Hepatocyte (in vitro differentiated cells): ENCODE data around the gene NLRP10. TPM values are rescaled to one million over a fixed set of nuclear protein-coding genes. Genes with fewer than 3 reads are reported as not detected.

Experiments used
- DNase-seq: peaks from one replicate; pipeline ENCODE4 v3.0.0-alpha.2; 2016; ENCODE audit warnings: low spot score
- H2AFZ ChIP-seq: fragments of 200-600 bp; sonication (generic); 2 replicates; pipeline ENCODE4 v1.6.0; 2016; ENCODE audit warnings: antibody characterized with exemption, mild to moderate bottlenecking
- H3K27ac ChIP-seq: fragments of 200-600 bp; sonication (generic); 2 replicates; pipeline ENCODE4 v1.5.1; 2016; ENCODE audit warnings: mild to moderate bottlenecking
- H3K27me3 ChIP-seq: fragments of 200-600 bp; sonication (generic); 2 replicates; pipeline ENCODE4 v1.6.1; 2016
- H3K36me3 ChIP-seq: fragments of 200-600 bp; sonication (generic); replicated peaks from 2 replicates; pipeline ENCODE4 v1.5.1; 2016; ENCODE audit warnings: low read depth; ENCODE audit not compliant: insufficient read depth
- H3K4me1 ChIP-seq: fragments of 200-600 bp; sonication (generic); 2 replicates; pipeline ENCODE4 v1.5.1; 2016; ENCODE audit warnings: mild to moderate bottlenecking, moderate library complexity; ENCODE audit not compliant: insufficient read depth
- H3K4me2 ChIP-seq: fragments of 200-600 bp; sonication (generic); 2 replicates; pipeline ENCODE4 v1.6.0; 2016
- H3K4me3 ChIP-seq: fragments of 200-600 bp; sonication (generic); 2 replicates; pipeline ENCODE4 v1.5.1; 2016; ENCODE audit warnings: mild to moderate bottlenecking
- H3K79me2 ChIP-seq: fragments of 200-600 bp; sonication (generic); 2 replicates; pipeline ENCODE4 v1.6.0; 2017; ENCODE audit warnings: mild to moderate bottlenecking
- H3K9me2 ChIP-seq: fragments of 200-600 bp; sonication (generic); replicated peaks from 2 replicates; pipeline ENCODE4 v1.6.0; 2017; ENCODE audit warnings: mild to moderate bottlenecking; ENCODE audit not compliant: insufficient read depth
- H3K9me3 ChIP-seq: fragments of 200-600 bp; sonication (generic); 2 replicates; pipeline ENCODE4 v1.5.1; 2016; ENCODE audit warnings: low read depth, mild to moderate bottlenecking
- H4K20me1 ChIP-seq: fragments of 200-600 bp; sonication (generic); 2 replicates; pipeline ENCODE4 v1.6.0; 2016; ENCODE audit warnings: mild to moderate bottlenecking; ENCODE audit not compliant: insufficient read depth, poor library complexity, severe bottlenecking
- CTCF ChIP-seq: fragments of 200-600 bp; sonication (generic); IDR thresholded peaks from 2 replicates; pipeline ENCODE4 v1.5.1; 2016; ENCODE audit warnings: antibody characterized with exemption, mild to moderate bottlenecking; ENCODE audit not compliant: poor library complexity
- EZH2 ChIP-seq: fragments of 200-600 bp; sonication (generic); IDR thresholded peaks from 2 replicates; pipeline ENCODE4 v1.6.1; 2016; ENCODE audit warnings: antibody characterized with exemption, mild to moderate bottlenecking, borderline replicate concordance
- EZH2phosphoT487 ChIP-seq: fragments of 200-600 bp; sonication (generic); IDR thresholded peaks from one replicate; pipeline ENCODE4 v1.6.1; 2018; ENCODE audit warnings: antibody characterized with exemption, mild to moderate bottlenecking, low read depth, moderate library complexity; ENCODE audit not compliant: unreplicated experiment, severe bottlenecking
- WGBS: methylation state at CpG from one replicate; pipeline ENCODE4 v1.1.6; 2016; ENCODE audit warnings: low lambda C conversion rate; ENCODE audit errors: missing lambda C conversion rate; 5-methylcytosine and 5-hydroxymethylcytosine counted together
- polyA plus RNA-seq: library from polyadenylated mRNA; unstranded; fragments of >200 nt; fragmentation: Nextera tagmentation; extraction: Ambion mirVana; gene quantifications from 2 replicates; pipeline ENCODE4 v1.2.1, GENCODE V29; 2016
- total RNA-seq: library from RNA; depleted of rRNA; stranded (reverse); fragments of >200 nt; gene quantifications from 2 replicates; pipeline ENCODE4 v1.2.3, GENCODE V29; 2014

The NLRP10 gene
- total and polyA plus RNA-seq, 2 experiments from 2014 or later: 1.1 TPM; not detected in 1

- H3K9me2 ChIP-seq: no peaks in the 10 kb centered on the region
- no peaks in the 10 kb centered on the region for H3K79me2 ChIP-seq
- no peak for TF ChIP-seq EZH2phosphoT487
- TF ChIP-seq EZH2: no peak
- no peak for TF ChIP-seq CTCF
- no peaks in the 10 kb centered on the region for H4K20me1 ChIP-seq
- H3K4me2 ChIP-seq: no peak overlapping the region
- no peak for DNase-seq
- no peaks in the 10 kb centered on the region for H3K36me3 ChIP-seq
- no peak overlapping the region for H2AFZ ChIP-seq
- H3K27ac ChIP-seq: no peak overlapping the region
- H3K27me3 ChIP-seq: no peaks in the 10 kb centered on the region
- H3K4me1 ChIP-seq: no peaks in the 10 kb centered on the region
- WGBS: 62% methylated on average over 5 of the region's 5 CpGs
- H3K4me3 ChIP-seq: no peak overlapping the region
- H3K9me3 ChIP-seq: no peaks in the 10 kb centered on the region
These were observed 24.1 kb downstream of the NLRP10 start for GRCh38 chr11:7941146-7941545.

GRCh38 chr11:7936615-7937014 is 28.6 kb downstream of the NLRP10 start:
- no peak for DNase-seq
- no peaks in the 10 kb centered on the region for H3K79me2 ChIP-seq
- no peaks in the 10 kb centered on the region for H4K20me1 ChIP-seq
- no peaks in the 10 kb centered on the region for H3K36me3 ChIP-seq
- H3K9me2 ChIP-seq: no peaks in the 10 kb centered on the region
- no peak overlapping the region for H3K4me3 ChIP-seq
- H2AFZ ChIP-seq: no peak overlapping the region
- H3K27me3 ChIP-seq: no peaks in the 10 kb centered on the region
- no peak overlapping the region for H3K27ac ChIP-seq
- H3K4me1 ChIP-seq: no peaks in the 10 kb centered on the region
- H3K9me3 ChIP-seq: no peaks in the 10 kb centered on the region
- 83% methylated on average over 1 of the region's 1 CpG for WGBS
- no peak overlapping the region for H3K4me2 ChIP-seq
- TF ChIP-seq CTCF: no peak
- no peak for TF ChIP-seq EZH2
- TF ChIP-seq EZH2phosphoT487: no peak

- H3K27ac ChIP-seq: no peak within 1 kb of the TSS
- no peak within 1 kb of the TSS for H3K4me2 ChIP-seq
- H3K9me2 ChIP-seq: no peaks in the 10 kb centered on the region
- H3K36me3 ChIP-seq: no peaks in the 10 kb centered on the region
- H3K4me3 ChIP-seq: no peak within 1 kb of the TSS
- H3K79me2 ChIP-seq: no peaks in the 10 kb centered on the region
- H2AFZ ChIP-seq: no peak within 1 kb of the TSS
- TF ChIP-seq EZH2: no peak
- no peak for TF ChIP-seq EZH2phosphoT487
- no peak for TF ChIP-seq CTCF
- no peaks in the 10 kb centered on the region for H3K9me3 ChIP-seq
- WGBS: 84% methylated on average over 4 of the region's 4 CpGs
- no peak for DNase-seq
- H4K20me1 ChIP-seq: no peaks in the 10 kb centered on the region
- no peaks in the 10 kb centered on the region for H3K27me3 ChIP-seq
- no peaks in the 10 kb centered on the region for H3K4me1 ChIP-seq
These were observed 34.1 kb downstream of the NLRP10 start, which contains the start of gene OR10A6 for GRCh38 chr11:7931168-7931567. OR10A6 (minus strand) TSS chr11:7931268; CDS start chr11:7928662, 2,606 bp downstream.

GRCh38 chr11:7927635-7928034 is 37.6 kb downstream of the NLRP10 start:
- Histone ChIP-seq H3K79me2 (no peaks in the 10 kb centered on the region), H3K9me2 (no peaks in the 10 kb centered on the region), H3K27ac (no peak overlapping the region), H3K4me3 (no peak overlapping the region), H3K36me3 (no peaks in the 10 kb centered on the region), H2AFZ (no peak overlapping the region), H3K9me3 (no peaks in the 10 kb centered on the region), H4K20me1 (no peaks in the 10 kb centered on the region), H3K4me1 (no peaks in the 10 kb centered on the region), H3K27me3 (no peaks in the 10 kb centered on the region), H3K4me2 (no peak overlapping the region)
- no peak for DNase-seq
- TF ChIP-seq CTCF (no peak), EZH2 (no peak), EZH2phosphoT487 (no peak)
- 93% methylated on average over 6 of the region's 6 CpGs for WGBS
